GM13977 (cell line): ENCODE measurements around the gene SF3A1.

Source experiments
- DNase-seq: peaks from one replicate; pipeline ENCODE4 v3.0.0; 2012; ENCODE audit warnings: low spot score
- CTCF ChIP-seq: IDR thresholded peaks from 2 replicates; pipeline ENCODE4 v1.5.1; 2012; ENCODE audit warnings: mild to moderate bottlenecking, control low read depth; ENCODE audit not compliant: insufficient read depth; ENCODE audit errors: extremely low read depth, missing control alignments
- in situ Hi-C: fragments of 300-500 bp; cut with MboI; formaldehyde crosslinking; loops from one replicate; pipeline ENCODE4 v1.12.0; 2022; ENCODE audit warnings: low sequenced_read_pairs, low pct_unique_long_range_greater_than_20kb, mixed read lengths, inconsistent platforms; ENCODE audit not compliant: unreplicated experiment

SF3A1 gene

GRCh38 chr22:30297991-30298701 is 58.5 kb downstream of the SF3A1 start:
- in situ Hi-C loops: no loop called here
- DNase-seq: no peak
- TF ChIP-seq CTCF: no peak

GRCh38 chr22:30297276-30297990 is 59.3 kb downstream of the SF3A1 start:
- in situ Hi-C loops: no loop called here

GRCh38 chr22:30296833-30297232 is 59.9 kb downstream of the SF3A1 start:
- in situ Hi-C loops: no loop called here
- no peak for DNase-seq
- TF ChIP-seq CTCF: no peak

More at GRCh38 chr22:30297276-30297990, 59.3 kb downstream of the SF3A1 start:
- DNase-seq: no peak
- no peak for TF ChIP-seq CTCF

GRCh38 chr22:30296324-30296723 is 60.4 kb downstream of the SF3A1 start:
- TF ChIP-seq CTCF: no peak
- in situ Hi-C loops: no loop called here

GRCh38 chr22:30295576-30295975 is 61.1 kb downstream of the SF3A1 start:
- no peak for DNase-seq
- in situ Hi-C loops: no loop called here
- TF ChIP-seq CTCF: no peak

More at GRCh38 chr22:30296324-30296723, 60.4 kb downstream of the SF3A1 start:
- no peak for DNase-seq

GRCh38 chr22:30294830-30295229 is 61.9 kb downstream of the SF3A1 start:
- DNase-seq: no peak
- TF ChIP-seq CTCF: no peak
- in situ Hi-C loops: no loop called here
